Stimulated activated CD8-positive, alpha-beta memory T cell treated with anti-CD3 and anti-CD28 coated beads, Interleukin-15, amount 100 ng/mL, for 1 hour (primary cell): ENCODE measurements around the gene ARHGAP42.

Experiments
- DNase-seq: peaks from one replicate; pipeline ENCODE4 v3.0.0-alpha.2; 2020; ENCODE audit warnings: low read depth

The ARHGAP42 gene

GRCh38 chr11:100681064-100681502, 6.0 kb upstream of the ARHGAP42 start:
- no peak for DNase-seq

- DNase-seq, result no peak
Measured at GRCh38 chr11:100682247-100682969, 4.7 kb upstream of the ARHGAP42 start.

- no peak for DNase-seq
Measured at GRCh38 chr11:100683126-100683525, 4.0 kb upstream of the ARHGAP42 start.

- no peak for DNase-seq
Measured at GRCh38 chr11:100684101-100685065, 2.7 kb upstream of the ARHGAP42 start.

GRCh38 chr11:100686476-100687053, 523 bp upstream of the ARHGAP42 start:
- no peak for DNase-seq

GRCh38 chr11:100687630-100688395, 725 bp downstream of the ARHGAP42 start:
- DNase-seq, result no peak

- DNase-seq, result no peak
Measured at GRCh38 chr11:100689141-100689540, 2.1 kb downstream of the ARHGAP42 start.

- DNase-seq, result no peak
Measured at GRCh38 chr11:100691896-100692653, 5.0 kb downstream of the ARHGAP42 start.

- no peak for DNase-seq
Measured at GRCh38 chr11:100695911-100696310, 8.8 kb downstream of the ARHGAP42 start.

- DNase-seq, result no peak
Measured at GRCh38 chr11:100703139-100703538, 16.1 kb downstream of the ARHGAP42 start.

GRCh38 chr11:100703801-100704575, 16.9 kb downstream of the ARHGAP42 start:
- no peak for DNase-seq

- no peak for DNase-seq
Measured at GRCh38 chr11:100705447-100705846, 18.4 kb downstream of the ARHGAP42 start.

- no peak for DNase-seq
Measured at GRCh38 chr11:100706179-100706578, 19.1 kb downstream of the ARHGAP42 start.

- DNase-seq, result no peak
Measured at GRCh38 chr11:100709233-100709957, 22.3 kb downstream of the ARHGAP42 start.

- no peak for DNase-seq
Measured at GRCh38 chr11:100711984-100712383, 24.9 kb downstream of the ARHGAP42 start.

GRCh38 chr11:100712583-100712982, 25.5 kb downstream of the ARHGAP42 start:
- no peak for DNase-seq

- DNase-seq, result no peak
Measured at GRCh38 chr11:100715165-100715761, 28.2 kb downstream of the ARHGAP42 start.

GRCh38 chr11:100716838-100717237, 29.8 kb downstream of the ARHGAP42 start:
- no peak for DNase-seq

- no peak for DNase-seq
Measured at GRCh38 chr11:100719362-100719761, 32.3 kb downstream of the ARHGAP42 start.
